ENCODE measurements around the gene MBNL1. TPM values are rescaled to one million over a fixed set of nuclear protein-coding genes. Genes with fewer than 3 reads are reported as not detected.

Gene MBNL1
- total RNA-seq, 4 donors from 2014 or later: 258 to 478 (median 320) TPM

GRCh38 chr3:152263711-152264110 lies 5.0 kb upstream of the MBNL1 start:
- no peaks in the 10 kb centered on the region for H3K27me3 ChIP-seq
- no peak overlapping the region for H3K27ac ChIP-seq
- H3K4me1 ChIP-seq: peaks cover 68% of the 10 kb centered on the region
- H3K36me3 ChIP-seq: no peaks in the 10 kb centered on the region
- WGBS: 98% methylated on average over 2 of the region's 2 CpGs
- TF ChIP-seq POLR2AphosphoS5 (IDR thresholded peaks at IDR 0.05) (no peak), EP300 (IDR thresholded peaks at IDR 0.05) (no peak), POLR2A (IDR thresholded peaks at IDR 0.05) (no peak)
- TF ChIP-seq, protein P1, sequence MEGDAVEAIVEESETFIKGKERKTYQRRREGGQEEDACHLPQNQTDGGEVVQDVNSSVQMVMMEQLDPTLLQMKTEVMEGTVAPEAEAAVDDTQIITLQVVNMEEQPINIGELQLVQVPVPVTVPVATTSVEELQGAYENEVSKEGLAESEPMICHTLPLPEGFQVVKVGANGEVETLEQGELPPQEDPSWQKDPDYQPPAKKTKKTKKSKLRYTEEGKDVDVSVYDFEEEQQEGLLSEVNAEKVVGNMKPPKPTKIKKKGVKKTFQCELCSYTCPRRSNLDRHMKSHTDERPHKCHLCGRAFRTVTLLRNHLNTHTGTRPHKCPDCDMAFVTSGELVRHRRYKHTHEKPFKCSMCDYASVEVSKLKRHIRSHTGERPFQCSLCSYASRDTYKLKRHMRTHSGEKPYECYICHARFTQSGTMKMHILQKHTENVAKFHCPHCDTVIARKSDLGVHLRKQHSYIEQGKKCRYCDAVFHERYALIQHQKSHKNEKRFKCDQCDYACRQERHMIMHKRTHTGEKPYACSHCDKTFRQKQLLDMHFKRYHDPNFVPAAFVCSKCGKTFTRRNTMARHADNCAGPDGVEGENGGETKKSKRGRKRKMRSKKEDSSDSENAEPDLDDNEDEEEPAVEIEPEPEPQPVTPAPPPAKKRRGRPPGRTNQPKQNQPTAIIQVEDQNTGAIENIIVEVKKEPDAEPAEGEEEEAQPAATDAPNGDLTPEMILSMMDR (IDR thresholded peaks at IDR 0.05): no peak
- no peaks in the 10 kb centered on the region for H3K9me3 ChIP-seq
- DNase-seq (ENCODE audit: low spot score in 2 of 2): no peak
- H3K4me3 ChIP-seq: no peak overlapping the region

DNA sequence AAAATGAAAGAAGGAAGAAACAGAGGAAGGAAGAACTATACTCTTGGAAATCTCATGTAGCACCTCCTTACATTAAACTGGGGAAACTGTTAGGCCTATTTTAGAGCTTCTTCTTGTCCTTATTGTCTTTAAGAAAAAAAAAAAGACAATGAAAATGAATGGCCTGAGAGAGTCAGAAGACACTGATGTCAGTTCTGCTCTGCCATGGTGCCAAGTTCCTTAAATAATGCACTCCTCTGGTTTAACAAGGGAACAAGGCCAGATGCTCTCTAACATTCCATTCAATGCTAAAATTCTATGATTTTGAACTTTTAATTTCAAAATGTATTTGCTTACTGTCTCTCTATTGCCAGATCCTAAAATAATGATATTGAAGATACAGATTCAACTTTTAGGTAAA lies 4.4 kb upstream of the MBNL1 start:
- no peaks in the 10 kb centered on the region for H3K36me3 ChIP-seq
- TF ChIP-seq EP300 (IDR thresholded peaks at IDR 0.05) (no peak), POLR2AphosphoS5 (IDR thresholded peaks at IDR 0.05) (no peak), POLR2A (IDR thresholded peaks at IDR 0.05) (no peak)
- TF ChIP-seq, protein P1 (IDR thresholded peaks at IDR 0.05): no peak
- DNase-seq (ENCODE audit: low spot score in 2 of 2): no peak
- peaks cover 61% of the 10 kb centered on the region for H3K4me1 ChIP-seq
- H3K4me3 ChIP-seq: no peak overlapping the region
- no peak overlapping the region for H3K27ac ChIP-seq
- no peaks in the 10 kb centered on the region for H3K27me3 ChIP-seq
- H3K9me3 ChIP-seq: no peaks in the 10 kb centered on the region

DNA sequence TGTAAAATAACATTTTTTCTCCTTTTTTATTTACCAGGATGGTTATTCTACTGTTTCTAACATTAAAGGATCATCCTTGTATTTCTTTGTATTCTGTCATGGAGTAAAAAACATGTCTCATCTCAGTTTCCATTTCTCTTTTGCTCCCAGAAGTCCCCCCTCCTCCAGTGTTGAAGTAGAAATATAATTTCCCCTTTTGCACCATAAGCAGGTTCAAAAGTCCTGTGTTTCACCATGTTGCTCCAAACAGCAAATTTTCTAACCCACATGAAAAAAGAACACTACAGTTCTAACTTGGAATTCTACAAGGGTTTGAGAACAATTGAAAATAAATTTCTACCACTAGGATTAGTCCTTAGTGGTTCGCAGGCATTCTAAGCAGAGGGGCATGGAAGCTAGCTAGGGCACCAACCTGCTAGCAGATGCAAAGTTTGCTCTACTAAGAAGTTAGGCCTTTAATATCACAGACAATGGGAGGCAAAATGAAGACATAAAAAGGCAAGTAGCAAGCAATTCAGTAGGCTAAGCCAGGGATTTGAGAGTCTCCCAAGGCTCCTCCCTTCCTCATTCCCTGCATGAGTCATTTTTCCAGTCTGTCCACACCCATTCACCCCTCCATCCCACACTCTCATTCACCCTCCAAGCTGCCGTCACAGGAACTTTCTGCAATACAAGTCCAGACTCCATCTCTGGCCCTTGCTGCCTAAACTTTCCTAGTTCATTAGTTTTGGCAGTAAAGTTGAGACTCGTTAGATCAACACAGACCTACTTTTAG lies 2.3 kb upstream of the MBNL1 start:
- peak overlapping the region; percentile 98 for H3K4me3 ChIP-seq
- DNase-seq (ENCODE audit: low spot score in 2 of 2): peak; percentile 84 to 87
- no peaks in the 10 kb centered on the region for H3K36me3 ChIP-seq
- 22% methylated on average over 3 of the region's 3 CpGs for WGBS
- no peak for TF ChIP-seq EP300 (IDR thresholded peaks at IDR 0.05)
- TF ChIP-seq POLR2AphosphoS5 (IDR thresholded peaks at IDR 0.05): peak in 2 of 3 donors; percentile 87 to 92
- TF ChIP-seq POLR2A (IDR thresholded peaks at IDR 0.05): peak in 1 of 2 donors; percentile 53
- TF ChIP-seq, protein P1 (IDR thresholded peaks at IDR 0.05): no peak
- H3K27me3 ChIP-seq: no peaks in the 10 kb centered on the region
- H3K9me3 ChIP-seq: no peaks in the 10 kb centered on the region
- H3K4me1 ChIP-seq: peaks cover 48% of the 10 kb centered on the region
- peak overlapping the region; percentile 100 for H3K27ac ChIP-seq

GRCh38 chr3:152267831-152268554 lies 736 bp upstream of the MBNL1 start:
- no peaks in the 10 kb centered on the region for H3K9me3 ChIP-seq
- peaks cover 62% of the 10 kb centered on the region for H3K4me1 ChIP-seq
- WGBS: 5% methylated on average over 16 of the region's 16 CpGs

More at GRCh38 chr3:152267831-152268554, 736 bp upstream of the MBNL1 start:
- no peak for DNase-seq (ENCODE audit: low spot score in 2 of 2)
- TF ChIP-seq EP300 (IDR thresholded peaks at IDR 0.05): no peak
- TF ChIP-seq, protein P1 (IDR thresholded peaks at IDR 0.05): no peak
- no peak for TF ChIP-seq POLR2AphosphoS5 (IDR thresholded peaks at IDR 0.05)
- no peak for TF ChIP-seq POLR2A (IDR thresholded peaks at IDR 0.05)
- H3K4me3 ChIP-seq: peak overlapping the region; percentile 98
- no peaks in the 10 kb centered on the region for H3K27me3 ChIP-seq
- H3K27ac ChIP-seq: peak overlapping the region; percentile 100
- no peaks in the 10 kb centered on the region for H3K36me3 ChIP-seq
